GM21360 (cell line): ENCODE results near the gene CREB1.
"Not testable (repeated sequence)": the region's sequence is repeated elsewhere in the genome, so short reads cannot be mapped to it uniquely, and the experiment has no call there.

Experiments used
- ATAC-seq: cut with Tn5 transposase; IDR thresholded peaks from one replicate; pipeline ENCODE4 v1.9.1; 2021; ENCODE audit warnings: mild to moderate bottlenecking, moderate library complexity; ENCODE audit not compliant: unreplicated experiment

CREB1 gene

GRCh38 chr2:207529330-207530159 is at the start of gene CREB1:
CREB1 (plus strand) TSS chr2:207529962; CDS start chr2:207555636, 25,674 bp downstream.
- ATAC-seq, result peak; percentile 83

GRCh38 chr2:207480521-207481040 is 49.2 kb upstream of the CREB1 start:
- ATAC-seq, result no peak

DNA sequence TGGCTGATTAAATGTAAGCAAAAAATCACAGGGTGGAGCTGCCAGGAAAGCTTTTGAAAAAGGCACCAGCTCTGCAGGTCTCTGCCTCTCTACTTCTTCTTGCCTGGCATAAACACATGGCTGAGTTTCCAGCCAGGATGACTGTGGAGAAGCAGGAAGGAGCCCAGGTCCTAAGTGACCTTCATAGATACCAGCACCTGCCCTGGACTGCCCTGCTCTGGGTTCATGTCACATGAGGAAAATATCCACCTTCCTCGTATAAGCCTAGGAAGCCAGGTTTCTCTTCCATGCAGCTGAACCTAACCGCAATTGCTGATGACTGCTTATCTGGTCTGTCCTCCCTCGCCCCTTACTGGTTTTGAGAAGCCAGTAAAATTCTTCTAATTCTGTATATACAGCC is 47.8 kb upstream of the CREB1 start:
- no peak for ATAC-seq

DNA sequence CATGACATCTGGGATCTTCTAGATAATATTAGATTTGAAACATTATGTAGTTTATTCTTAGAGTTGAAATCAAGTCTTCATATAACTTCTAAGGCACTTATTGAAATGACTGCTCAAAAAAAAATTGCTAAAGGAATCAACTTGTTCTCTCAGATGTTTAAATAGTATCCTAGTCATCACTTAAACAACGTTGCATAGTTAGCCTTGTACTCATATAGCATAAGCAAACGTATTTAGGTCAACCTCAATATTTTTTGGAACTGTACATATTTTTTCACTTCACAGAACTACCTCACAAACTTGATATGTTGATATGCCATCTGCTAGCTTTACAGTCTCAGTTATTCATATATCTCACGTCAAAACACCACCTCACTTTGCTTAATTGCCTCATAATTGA is 47.1 kb upstream of the CREB1 start:
- no peak for ATAC-seq

- ATAC-seq, result no peak
Measured at GRCh38 chr2:207483066-207483465, 46.7 kb upstream of the CREB1 start.

- no peak for ATAC-seq
Measured at GRCh38 chr2:207483477-207483876, 46.3 kb upstream of the CREB1 start.

DNA sequence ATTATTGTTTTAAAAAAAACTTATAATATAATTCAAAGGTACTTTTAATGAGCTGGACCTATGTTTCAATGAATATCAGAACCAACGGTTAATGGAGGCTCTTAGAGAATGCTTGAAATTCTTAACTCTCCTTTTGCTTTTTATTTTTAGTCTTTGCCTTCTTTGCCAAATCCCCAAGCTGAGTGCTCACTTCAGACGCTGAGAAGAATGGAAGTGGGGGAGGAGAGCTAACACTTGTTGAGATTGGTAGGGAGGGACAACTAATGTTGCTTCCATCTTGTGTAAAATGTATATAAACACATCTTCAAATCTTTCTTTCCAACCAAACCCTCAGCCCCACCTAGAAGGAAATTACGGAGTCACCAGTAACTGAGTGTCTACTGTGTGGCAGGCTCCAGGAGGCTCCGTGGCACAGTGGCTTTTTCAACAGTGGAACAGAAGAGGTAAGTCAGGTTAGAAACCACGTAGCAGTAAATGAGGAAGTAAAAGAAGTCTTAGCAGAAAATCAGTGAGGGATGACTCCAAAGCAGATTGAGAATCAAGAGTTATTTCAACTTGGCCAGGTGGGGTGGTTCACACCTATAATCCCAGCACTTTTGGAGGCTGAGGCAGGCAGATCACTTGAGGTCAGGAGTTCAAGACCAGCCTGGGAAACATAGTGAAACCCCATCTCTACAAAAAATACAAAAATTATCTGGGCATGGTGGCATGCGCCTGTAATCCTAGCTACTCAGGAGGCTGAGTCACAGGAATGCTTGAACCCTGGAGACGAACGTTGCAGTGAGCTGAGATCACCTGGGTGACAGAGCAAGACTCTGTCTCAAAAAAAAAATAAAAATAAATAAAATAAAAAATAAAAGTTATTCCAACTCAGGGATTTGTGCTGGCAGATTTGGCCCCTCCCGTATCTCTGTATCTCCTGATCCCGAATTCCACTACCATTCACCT is 45.0 kb upstream of the CREB1 start:
- peak; percentile 69 for ATAC-seq

DNA sequence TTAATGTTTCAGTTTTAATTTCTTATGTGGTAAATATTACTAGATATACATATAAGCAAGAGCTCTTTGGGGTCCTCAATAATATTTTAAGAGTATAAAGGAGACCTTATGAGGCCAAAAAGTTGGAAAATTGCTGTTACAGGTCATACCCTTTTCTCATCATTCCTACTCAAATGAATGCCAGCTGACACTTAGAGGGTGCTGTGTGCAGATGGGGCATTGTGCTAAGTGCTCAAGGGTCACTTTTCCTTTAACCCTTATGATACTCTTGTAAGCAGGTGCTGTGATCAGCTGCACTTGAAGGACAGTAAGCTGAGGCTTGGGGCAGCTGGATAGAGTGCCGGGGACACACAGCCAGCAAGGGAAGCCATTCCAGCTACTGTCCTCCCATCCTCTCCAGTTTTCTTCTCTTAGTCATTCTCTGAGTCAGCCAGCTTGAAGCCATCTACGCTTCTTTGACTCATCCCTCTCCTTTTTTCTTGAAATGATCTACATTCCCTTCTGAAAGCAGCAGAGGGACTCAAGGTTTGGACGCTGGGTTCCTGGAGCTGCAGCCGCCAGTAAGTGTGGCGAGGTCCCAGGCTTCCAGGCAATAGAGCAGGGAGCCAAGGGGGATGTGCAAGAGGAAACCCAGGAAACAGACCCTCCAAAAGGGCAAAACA is 42.0 kb upstream of the CREB1 start:
- no peak for ATAC-seq

GRCh38 chr2:207489251-207489650 is 40.5 kb upstream of the CREB1 start:
- no peak for ATAC-seq

GRCh38 chr2:207490441-207490840 is 39.3 kb upstream of the CREB1 start:
- ATAC-seq, result no peak

- ATAC-seq, result no peak
Measured at GRCh38 chr2:207491086-207491485, 38.7 kb upstream of the CREB1 start.

DNA sequence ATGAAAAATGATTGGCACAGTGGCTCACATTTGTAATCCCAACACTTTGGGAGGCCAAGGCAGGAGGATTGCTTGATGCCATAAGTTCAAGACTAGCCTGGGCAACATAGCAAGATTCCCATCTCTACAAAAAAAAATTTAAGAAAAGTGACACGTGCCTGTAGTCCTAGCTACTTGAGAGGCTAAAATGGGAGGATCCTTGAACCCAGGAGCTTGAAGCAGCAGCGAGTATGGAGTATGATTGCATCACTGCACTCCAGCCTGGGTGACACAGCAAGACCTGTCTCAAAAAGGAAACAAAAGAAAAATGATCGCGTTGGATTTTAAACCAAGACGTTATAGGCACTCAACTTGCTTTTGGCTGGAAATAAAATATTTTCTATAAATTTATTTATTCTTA is 37.8 kb upstream of the CREB1 start:
- ATAC-seq, result no peak

DNA sequence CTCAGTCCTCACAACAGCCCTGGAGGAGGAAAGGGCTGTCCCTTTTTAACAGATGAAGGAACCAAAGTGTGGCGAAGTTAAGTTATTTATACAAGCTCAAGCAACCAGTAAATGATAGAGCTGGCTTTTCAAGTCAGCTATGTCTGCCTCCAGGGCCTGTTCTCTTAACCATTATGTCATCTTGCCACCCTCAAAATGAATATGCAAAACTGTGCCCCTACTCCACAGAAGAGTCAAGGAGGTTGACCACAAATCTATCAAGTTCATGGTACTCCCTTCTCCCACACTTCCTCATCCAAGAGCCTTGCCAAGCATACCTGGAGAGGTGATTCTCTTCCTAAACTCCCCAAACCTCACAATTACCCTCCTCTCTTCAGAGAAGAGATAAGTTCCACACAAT is 37.3 kb upstream of the CREB1 start:
- no peak for ATAC-seq

GRCh38 chr2:207494137-207494536 is 35.6 kb upstream of the CREB1 start:
- no peak for ATAC-seq

DNA sequence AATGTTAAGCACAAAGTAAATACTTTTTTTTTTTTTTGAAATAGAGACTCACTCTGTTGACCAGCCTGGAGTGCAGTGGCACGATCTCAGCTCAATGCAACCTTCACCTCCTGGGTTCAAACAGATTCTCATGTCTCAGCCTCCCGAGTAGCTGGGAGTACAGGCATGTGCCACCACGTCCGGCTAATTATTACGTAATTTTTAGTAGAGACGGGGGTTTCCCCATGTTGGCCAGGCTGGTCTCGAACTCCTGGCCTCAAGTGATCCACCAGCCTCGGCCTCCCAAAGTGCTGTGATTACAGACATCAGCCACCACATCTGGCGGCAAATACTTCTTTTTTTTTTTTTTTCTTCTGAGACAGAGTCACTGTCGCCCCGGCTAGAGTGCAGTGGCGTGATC is 32.8 kb upstream of the CREB1 start:
- ATAC-seq, result not testable (repeated sequence)

GRCh38 chr2:207497596-207497995 is 32.2 kb upstream of the CREB1 start:
- no peak for ATAC-seq

DNA sequence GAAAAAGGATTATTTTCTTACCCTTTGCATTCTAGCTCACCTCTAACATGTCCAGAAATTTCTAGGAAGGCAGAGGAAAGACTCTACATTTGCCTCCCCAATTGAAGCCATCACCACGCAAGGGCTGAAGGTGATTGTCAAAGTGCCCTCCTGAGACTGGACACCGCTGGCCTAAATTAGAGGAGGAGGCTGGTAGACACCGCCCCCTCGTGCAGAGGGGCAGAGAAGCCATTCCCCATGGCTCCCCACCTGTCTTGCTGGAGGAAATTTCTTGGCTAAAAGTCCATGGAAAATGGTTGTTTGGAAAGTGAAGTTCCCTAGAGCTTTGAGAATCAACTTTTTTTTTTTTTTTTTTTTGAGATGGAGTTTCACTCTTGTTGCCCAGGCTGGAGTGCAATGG is 31.3 kb upstream of the CREB1 start:
- no peak for ATAC-seq

GRCh38 chr2:207499114-207499513 is 30.6 kb upstream of the CREB1 start:
- ATAC-seq, result no peak

GRCh38 chr2:207501802-207502576 is 27.8 kb upstream of the CREB1 start:
- ATAC-seq, result no peak

- no peak for ATAC-seq
Measured at GRCh38 chr2:207502577-207503198, 27.1 kb upstream of the CREB1 start.
